Mesothelial cell of epicardium (in vitro differentiated cells): ENCODE measurements around the gene RTF1. TPM values are rescaled to one million over a fixed set of nuclear protein-coding genes. Genes with fewer than 3 reads are reported as not detected.

ENCODE experiments used
- DNase-seq, 2 experiments: peaks; one replicate each; pipeline ENCODE4 v3.0.0; 2021; ENCODE audit warnings: low spot score in 2 of 2; ENCODE audit not compliant: unreplicated experiment in 2 of 2
- H3K27ac Mint-ChIP-seq: 2 replicates; pipeline ENCODE4 v1.8.0; 2021; ENCODE audit warnings: mixed read lengths
- H3K27me3 Mint-ChIP-seq: 2 replicates; pipeline ENCODE4 v1.8.0; 2021; ENCODE audit warnings: low read depth, mixed read lengths
- H3K36me3 Mint-ChIP-seq: 2 replicates; pipeline ENCODE4 v1.8.0; 2021; ENCODE audit warnings: mixed read lengths
- H3K4me1 Mint-ChIP-seq: 2 replicates; pipeline ENCODE4 v1.8.0; 2021; ENCODE audit warnings: mixed read lengths
- H3K4me3 Mint-ChIP-seq: 2 replicates; pipeline ENCODE4 v1.8.0; 2021; ENCODE audit warnings: mild to moderate bottlenecking, moderate library complexity, mixed read lengths
- H3K9me3 Mint-ChIP-seq: 2 replicates; pipeline ENCODE4 v1.8.0; 2021; ENCODE audit warnings: mixed read lengths
- total RNA-seq: library from RNA; stranded (reverse); gene quantifications from 3 replicates; pipeline ENCODE4 v1.2.1, GENCODE V29; 2021
- TF ChIP-seq, protein P1 (sequence below): fragments of 200-600 bp; sonication (generic); IDR thresholded peaks from one replicate; pipeline ENCODE4 v1.5.0; 2021; ENCODE audit warnings: antibody characterized with exemption; ENCODE audit not compliant: unreplicated experiment

The RTF1 gene
- total RNA-seq, 1 donor from 2014 or later, result 63.5 TPM

DNA sequence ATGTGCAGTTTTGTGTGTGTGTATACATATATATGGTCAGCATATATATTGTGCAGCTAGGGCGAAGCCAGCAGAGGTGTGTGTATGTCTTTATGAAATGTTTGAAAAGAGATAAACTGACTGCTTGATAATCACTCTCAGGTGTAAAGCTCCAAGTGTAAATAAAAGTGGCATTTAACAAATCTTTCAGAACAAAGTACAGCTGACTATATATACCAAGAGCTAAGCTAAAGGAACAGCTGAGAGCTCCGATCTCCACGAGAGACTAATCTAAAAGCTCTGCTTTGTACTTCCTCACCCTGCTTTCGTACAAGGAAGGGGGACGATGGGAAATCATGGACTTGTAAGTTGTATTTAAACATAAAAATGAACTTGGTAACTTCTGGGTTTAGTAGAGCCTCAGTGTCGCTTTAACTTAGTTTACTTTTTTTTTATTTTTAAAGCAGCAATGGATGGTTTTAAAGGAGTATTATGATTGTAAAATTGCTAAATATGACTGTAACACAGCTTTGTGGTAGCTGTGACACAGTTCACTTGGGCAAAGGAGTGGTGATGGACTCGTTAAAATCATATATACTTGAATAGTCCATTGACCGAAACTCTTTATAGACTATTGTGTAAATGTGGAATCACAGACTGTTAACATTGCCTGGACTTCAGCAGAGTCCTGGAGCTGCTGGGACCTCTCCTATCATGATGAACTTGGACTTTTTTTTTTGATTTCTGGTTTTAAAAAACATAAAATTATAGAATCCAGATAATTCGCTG, 65.4 kb downstream of the RTF1 start:
- Mint-ChIP-seq H3K4me3 (no peak overlapping the region), H3K36me3 (peaks cover 56% of the 10 kb centered on the region), H3K9me3 (peaks cover 3% of the 10 kb centered on the region), H3K27me3 (no peaks in the 10 kb centered on the region), H3K4me1 (no peaks in the 10 kb centered on the region), H3K27ac (no peak overlapping the region)
- no peak for DNase-seq
- TF ChIP-seq, protein P1, sequence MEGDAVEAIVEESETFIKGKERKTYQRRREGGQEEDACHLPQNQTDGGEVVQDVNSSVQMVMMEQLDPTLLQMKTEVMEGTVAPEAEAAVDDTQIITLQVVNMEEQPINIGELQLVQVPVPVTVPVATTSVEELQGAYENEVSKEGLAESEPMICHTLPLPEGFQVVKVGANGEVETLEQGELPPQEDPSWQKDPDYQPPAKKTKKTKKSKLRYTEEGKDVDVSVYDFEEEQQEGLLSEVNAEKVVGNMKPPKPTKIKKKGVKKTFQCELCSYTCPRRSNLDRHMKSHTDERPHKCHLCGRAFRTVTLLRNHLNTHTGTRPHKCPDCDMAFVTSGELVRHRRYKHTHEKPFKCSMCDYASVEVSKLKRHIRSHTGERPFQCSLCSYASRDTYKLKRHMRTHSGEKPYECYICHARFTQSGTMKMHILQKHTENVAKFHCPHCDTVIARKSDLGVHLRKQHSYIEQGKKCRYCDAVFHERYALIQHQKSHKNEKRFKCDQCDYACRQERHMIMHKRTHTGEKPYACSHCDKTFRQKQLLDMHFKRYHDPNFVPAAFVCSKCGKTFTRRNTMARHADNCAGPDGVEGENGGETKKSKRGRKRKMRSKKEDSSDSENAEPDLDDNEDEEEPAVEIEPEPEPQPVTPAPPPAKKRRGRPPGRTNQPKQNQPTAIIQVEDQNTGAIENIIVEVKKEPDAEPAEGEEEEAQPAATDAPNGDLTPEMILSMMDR, result no peak

- Mint-ChIP-seq H3K27ac (no peak overlapping the region), H3K27me3 (no peaks in the 10 kb centered on the region), H3K4me1 (no peaks in the 10 kb centered on the region), H3K4me3 (no peak overlapping the region), H3K9me3 (peaks cover 3% of the 10 kb centered on the region), H3K36me3 (peaks cover 52% of the 10 kb centered on the region)
- TF ChIP-seq, protein P1, result no peak
- DNase-seq, result no peak
Observed at GRCh38 chr15:41483115-41483514, 66.2 kb downstream of the RTF1 start.

- H3K4me1 Mint-ChIP-seq, result no peaks in the 10 kb centered on the region
- TF ChIP-seq, protein P1, result no peak
- H3K36me3 Mint-ChIP-seq, result peaks cover 50% of the 10 kb centered on the region
- no peak overlapping the region for H3K4me3 Mint-ChIP-seq
- no peak for DNase-seq
- H3K27me3 Mint-ChIP-seq, result no peaks in the 10 kb centered on the region
- H3K9me3 Mint-ChIP-seq, result peaks cover 3% of the 10 kb centered on the region
- no peak overlapping the region for H3K27ac Mint-ChIP-seq
Observed at GRCh38 chr15:41483519-41483918, 66.6 kb downstream of the RTF1 start.

- no peak for DNase-seq
- no peaks in the 10 kb centered on the region for H3K27me3 Mint-ChIP-seq
- H3K36me3 Mint-ChIP-seq, result peaks cover 40% of the 10 kb centered on the region
- TF ChIP-seq, protein P1, result no peak
- H3K27ac Mint-ChIP-seq, result no peak overlapping the region
- no peak overlapping the region for H3K4me3 Mint-ChIP-seq
- H3K9me3 Mint-ChIP-seq, result peaks cover 3% of the 10 kb centered on the region
- H3K4me1 Mint-ChIP-seq, result no peaks in the 10 kb centered on the region
Observed at GRCh38 chr15:41484937-41485625, 68.2 kb downstream of the RTF1 start.

DNA sequence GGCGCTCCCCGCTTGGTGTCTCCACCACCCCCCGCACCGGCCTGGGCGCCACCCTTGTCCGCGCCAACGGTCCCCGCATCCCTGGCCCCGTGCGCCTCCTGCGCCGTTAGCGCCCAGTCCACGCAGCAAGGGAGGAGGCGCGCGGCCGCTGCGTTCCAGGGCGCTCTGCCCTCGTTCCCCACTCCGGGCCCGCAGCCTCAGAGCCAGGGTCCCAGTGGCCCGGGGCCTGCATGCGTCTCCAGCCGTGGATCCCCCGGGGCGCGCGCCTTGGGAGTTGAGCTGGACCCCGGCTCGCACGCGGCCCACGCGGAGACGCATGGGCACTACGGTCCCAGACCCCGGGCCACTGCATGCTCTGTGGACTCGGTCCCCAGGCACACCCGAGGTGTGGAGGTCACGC, 69.4 kb downstream of the RTF1 start:
- Mint-ChIP-seq H3K4me3 (no peak overlapping the region), H3K9me3 (peaks cover 3% of the 10 kb centered on the region), H3K36me3 (peaks cover 28% of the 10 kb centered on the region), H3K4me1 (peaks cover 2% of the 10 kb centered on the region), H3K27ac (no peak overlapping the region), H3K27me3 (peaks cover 7% of the 10 kb centered on the region)
- DNase-seq, result no peak
- TF ChIP-seq, protein P1, result no peak
